Thoracic aorta (tissue), 2 donors: ENCODE measurements around the gene GSAP. TPM values are rescaled to one million over a fixed set of nuclear protein-coding genes. Genes with fewer than 3 reads are reported as not detected.

Source experiments
- ATAC-seq: fragments of 150-250 bp; one replicate; pipeline ENCODE4 v1.8.0; 2017; ENCODE audit warnings: low read depth; ENCODE audit not compliant: insufficient number of reproducible peaks, low FRiP score
- DNase-seq: peaks from one replicate; pipeline ENCODE4 v3.0.0-alpha.2; 2020; ENCODE audit warnings: low spot score
- H3K27ac ChIP-seq, 2 donors: fragments of 200-600 bp; sonication (generic); 1 replicate in 1 of 2; 2 replicates in 1 of 2; pipeline ENCODE4 v1.5.1; 2016; ENCODE audit warnings: mild to moderate bottlenecking in 2 of 2, moderate library complexity in 2 of 2
- H3K27me3 ChIP-seq: fragments of 200-600 bp; sonication (generic); replicated peaks from 2 replicates; pipeline ENCODE4 v1.6.0; 2016; ENCODE audit warnings: mild to moderate bottlenecking; ENCODE audit not compliant: insufficient read depth
- H3K36me3 ChIP-seq: fragments of 200-600 bp; sonication (generic); one replicate; pipeline ENCODE4 v1.5.1; 2016
- H3K4me1 ChIP-seq, 2 donors: fragments of 200-600 bp; sonication (generic); 1 replicate in 1 of 2; 2 replicates in 1 of 2; pipeline versions ENCODE4 v1.5.1 to v1.6.0; 2016; ENCODE audit warnings: low read depth in 2 of 2, mild to moderate bottlenecking in 1 of 2; ENCODE audit not compliant: control insufficient read depth in 1 of 2
- H3K4me3 ChIP-seq: fragments of 200-600 bp; sonication (generic); 2 replicates; pipeline ENCODE4 v1.5.1; 2016; ENCODE audit warnings: mild to moderate bottlenecking
- H3K9me3 ChIP-seq: fragments of 200-600 bp; sonication (generic); 2 replicates; pipeline ENCODE4 v1.5.1; 2016
- CTCF ChIP-seq: fragments of 200-600 bp; sonication (generic); IDR thresholded peaks from one replicate; pipeline ENCODE4 v1.5.1; 2019; ENCODE audit warnings: antibody characterized with exemption
- total RNA-seq, 2 donors: library from RNA; depleted of rRNA; stranded (reverse); fragments of >200 nt; gene quantifications; one replicate each; pipeline versions ENCODE4 v1.1.0 to v1.2.3, GENCODE V29; 2016

Gene GSAP
- total RNA-seq, 2 donors from 2014 or later: 19.6 to 22.0 TPM

- Histone ChIP-seq H3K4me3 (no peak overlapping the region), H3K27ac (no peak overlapping the region), H3K27me3 (no peaks in the 10 kb centered on the region), H3K36me3 (no peaks in the 10 kb centered on the region), H3K4me1 (peaks cover 3 to 8% of the 10 kb centered on the region in 2 donors), H3K9me3 (no peaks in the 10 kb centered on the region)
- TF ChIP-seq CTCF: no peak
- DNase-seq: no peak
- no peak for ATAC-seq
Observed at GRCh38 chr7:77430927-77431326, 14.8 kb upstream of the GSAP start.

GRCh38 chr7:77428777-77429231 is 12.7 kb upstream of the GSAP start:
- Histone ChIP-seq H3K27me3 (no peaks in the 10 kb centered on the region), H3K27ac (no peak overlapping the region), H3K4me3 (no peak overlapping the region), H3K9me3 (no peaks in the 10 kb centered on the region), H3K4me1 (peaks cover 3 to 8% of the 10 kb centered on the region in 2 donors), H3K36me3 (no peaks in the 10 kb centered on the region)
- DNase-seq: no peak
- ATAC-seq: no peak
- no peak for TF ChIP-seq CTCF

DNA sequence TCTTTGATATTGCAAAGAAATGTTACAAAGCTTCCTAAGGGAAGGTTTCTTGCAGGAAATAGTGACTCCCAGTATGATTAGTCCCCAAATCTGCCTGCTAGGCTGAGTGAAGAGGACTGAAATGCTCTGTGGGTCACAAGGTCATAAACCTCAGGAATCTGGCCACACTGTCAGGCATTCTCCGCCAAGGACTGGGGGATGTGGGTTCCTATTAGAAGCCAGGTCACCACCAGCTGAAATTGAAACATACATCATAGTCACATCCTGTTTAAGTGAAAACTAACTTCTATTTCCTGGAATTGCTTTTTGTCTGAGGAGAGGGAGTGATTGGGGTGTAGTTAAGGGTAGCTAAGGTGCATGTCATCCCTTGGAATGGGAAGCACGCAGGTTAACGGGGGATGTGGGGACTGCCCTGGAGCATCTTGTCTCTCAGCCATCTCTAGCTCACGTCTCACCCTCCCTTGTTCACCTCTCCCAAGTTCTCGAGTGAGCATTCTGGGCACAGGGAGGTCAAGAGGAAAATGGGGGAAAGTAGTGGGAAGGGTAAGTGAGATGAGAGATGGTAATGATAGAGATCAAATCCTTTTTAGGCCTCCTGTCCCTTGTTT is 12.0 kb upstream of the GSAP start:
- no peaks in the 10 kb centered on the region for H3K9me3 ChIP-seq
- ATAC-seq: no peak
- peaks cover 3 to 8% of the 10 kb centered on the region in 2 donors for H3K4me1 ChIP-seq
- no peak for DNase-seq
- no peaks in the 10 kb centered on the region for H3K36me3 ChIP-seq
- no peak overlapping the region for H3K4me3 ChIP-seq
- no peak overlapping the region for H3K27ac ChIP-seq
- TF ChIP-seq CTCF: no peak
- H3K27me3 ChIP-seq: no peaks in the 10 kb centered on the region

DNA sequence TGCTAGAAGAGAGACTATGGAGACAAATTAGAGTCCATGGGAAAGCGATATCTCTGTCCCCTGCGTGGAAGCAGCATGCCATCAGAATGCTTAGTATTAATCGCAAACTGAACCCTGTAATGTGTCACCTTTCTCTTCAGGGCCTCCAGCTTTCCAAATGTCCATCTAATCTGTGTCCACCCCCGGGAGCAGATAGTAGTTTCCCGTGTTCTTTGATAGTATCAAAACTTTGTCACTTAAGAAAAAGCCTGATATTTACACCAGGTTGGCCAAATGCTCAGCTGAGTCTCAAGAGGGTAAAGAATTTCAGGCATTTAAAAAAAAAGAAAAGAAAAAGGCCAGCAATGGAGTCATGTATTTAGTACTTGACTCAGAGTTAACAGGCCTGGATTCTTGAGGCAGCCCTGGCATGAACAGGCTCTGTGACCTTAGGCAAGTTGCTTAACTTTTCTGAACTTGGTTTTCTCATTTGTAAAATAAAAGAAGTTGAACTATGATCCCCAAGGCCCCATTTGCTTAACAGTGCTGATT is 10.4 kb upstream of the GSAP start:
- H3K4me3 ChIP-seq: no peak overlapping the region
- H3K36me3 ChIP-seq: no peaks in the 10 kb centered on the region
- H3K4me1 ChIP-seq: peaks cover 3 to 8% of the 10 kb centered on the region in 2 donors
- ATAC-seq: peak; percentile 51
- H3K27ac ChIP-seq: no peak overlapping the region
- no peaks in the 10 kb centered on the region for H3K9me3 ChIP-seq
- H3K27me3 ChIP-seq: no peaks in the 10 kb centered on the region
- no peak for TF ChIP-seq CTCF
- DNase-seq: no peak

- TF ChIP-seq CTCF: no peak
- H3K4me1 ChIP-seq: peaks cover 3 to 8% of the 10 kb centered on the region in 2 donors
- H3K27ac ChIP-seq: no peak overlapping the region
- H3K27me3 ChIP-seq: no peaks in the 10 kb centered on the region
- H3K9me3 ChIP-seq: no peaks in the 10 kb centered on the region
- no peak overlapping the region for H3K4me3 ChIP-seq
- H3K36me3 ChIP-seq: no peaks in the 10 kb centered on the region
- DNase-seq (no peak), ATAC-seq (no peak)
Observed at GRCh38 chr7:77426052-77426404, 9.9 kb upstream of the GSAP start.
